Vagina (tissue), 2 donors: ENCODE results near the gene ADPRHL1. TPM values are rescaled to one million over a fixed set of nuclear protein-coding genes. Genes with fewer than 3 reads are reported as not detected.

Source experiments
- DNase-seq, 2 donors: peaks; one replicate each; pipeline ENCODE4 v3.0.0-alpha.2; 2017; ENCODE audit errors: extremely low spot score in 2 of 2
- H3K27ac ChIP-seq: fragments of 200-600 bp; sonication (generic); one replicate; pipeline ENCODE4 v1.5.1; 2019
- H3K27me3 ChIP-seq: fragments of 200-600 bp; sonication (generic); one replicate; pipeline ENCODE4 v1.5.1; 2019
- H3K36me3 ChIP-seq, 2 donors: fragments of 200-600 bp; sonication (generic); one replicate each; pipeline ENCODE4 v1.5.1; 2017 to 2019
- H3K4me1 ChIP-seq: fragments of 200-600 bp; sonication (generic); one replicate; pipeline ENCODE4 v1.5.1; 2019
- H3K4me3 ChIP-seq, 2 donors: fragments of 200-600 bp; sonication (generic); 1 replicate in 1 of 2; 2 replicates in 1 of 2; pipeline ENCODE4 v1.5.1; 2016 to 2019
- H3K9me3 ChIP-seq: fragments of 200-600 bp; sonication (generic); one replicate; pipeline ENCODE4 v1.5.1; 2019
- CTCF ChIP-seq, 3 experiments: fragments of 450-650 bp in 2 of 3; fragments of 200-600 bp in 1 of 3; sonication (generic) in 1 of 3; IDR thresholded peaks; one replicate each; pipeline ENCODE4 v1.5.1; 2017 to 2019; ENCODE audit warnings: antibody characterized with exemption in 3 of 3, mild to moderate bottlenecking in 2 of 3, moderate library complexity in 2 of 3
- POLR2A ChIP-seq, 2 donors: fragments of 450-650 bp; IDR thresholded peaks; one replicate each; pipeline ENCODE4 v1.6.1; 2017; ENCODE audit warnings: antibody characterized with exemption in 2 of 2, mild to moderate bottlenecking in 2 of 2, moderate library complexity in 2 of 2
- POLR2AphosphoS5 ChIP-seq, 2 donors: sonication (generic); formaldehyde crosslinking; IDR thresholded peaks; one replicate each; pipeline ENCODE4 v1.9.0; 2017; ENCODE audit warnings: antibody characterized with exemption in 2 of 2, mild to moderate bottlenecking in 2 of 2, low read depth in 1 of 2; ENCODE audit not compliant: insufficient read depth in 1 of 2
- intact Hi-C: fragments of 100-400 bp; cut with DNase I; formaldehyde crosslinking; loops from one replicate; pipeline ENCODE4 v1.15.1; 2023
- total RNA-seq: library from RNA; depleted of rRNA; stranded (reverse); fragments of >200 nt; gene quantifications from one replicate; pipeline ENCODE4 v1.2.3, GENCODE V29; 2016

The ADPRHL1 gene
- total RNA-seq, 1 donor from 2014 or later: 1.7 TPM

DNA sequence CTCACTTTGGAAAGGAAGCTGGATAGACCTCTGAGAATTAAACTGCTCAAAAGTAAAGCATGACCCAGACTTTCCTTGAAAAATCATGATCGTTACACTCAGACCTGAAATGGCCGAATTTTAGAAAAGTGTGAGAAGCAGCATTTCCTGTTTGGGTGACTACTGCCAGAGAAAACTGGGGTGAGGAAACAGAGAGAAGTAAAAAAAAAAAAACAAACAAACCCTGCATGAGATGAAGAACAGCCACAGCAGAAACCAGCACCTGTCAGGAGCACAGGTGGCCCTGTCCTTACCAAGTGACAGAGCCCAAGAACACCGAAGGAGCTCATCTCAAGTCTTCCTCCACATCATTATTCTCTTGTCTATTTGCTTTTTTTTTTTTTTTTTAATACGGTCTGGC is 12.0 kb upstream of the ADPRHL1 start:
- H3K36me3 ChIP-seq: peaks cover 0 to 13% of the 10 kb centered on the region in 2 donors

GRCh38 chr13:113464476-113464875 is 11.2 kb upstream of the ADPRHL1 start:
- H3K9me3 ChIP-seq: no peaks in the 10 kb centered on the region
- H3K36me3 ChIP-seq: peaks cover 0 to 21% of the 10 kb centered on the region in 2 donors
- TF ChIP-seq POLR2A (IDR thresholded peaks at IDR 0.05): no peak
- no peak for TF ChIP-seq CTCF (IDR thresholded peaks at IDR 0.05)
- TF ChIP-seq POLR2AphosphoS5 (IDR thresholded peaks at IDR 0.05; ENCODE audit: insufficient read depth in 1 of 2, low read depth in 1 of 2): no peak
- intact Hi-C loops: no loop called here
- no peak overlapping the region for H3K27ac ChIP-seq
- H3K27me3 ChIP-seq: no peaks in the 10 kb centered on the region
- no peak overlapping the region for H3K4me3 ChIP-seq
- DNase-seq: no peak
- H3K4me1 ChIP-seq: no peaks in the 10 kb centered on the region

More for the DNA sequence above, 12.0 kb upstream of the ADPRHL1 start:
- Histone ChIP-seq H3K27ac (no peak overlapping the region), H3K4me3 (no peak overlapping the region), H3K27me3 (no peaks in the 10 kb centered on the region), H3K9me3 (no peaks in the 10 kb centered on the region), H3K4me1 (no peaks in the 10 kb centered on the region)
- no peak for DNase-seq
- intact Hi-C loops: no loop called here
- no peak for TF ChIP-seq POLR2AphosphoS5 (IDR thresholded peaks at IDR 0.05; ENCODE audit: insufficient read depth in 1 of 2, low read depth in 1 of 2)
- no peak for TF ChIP-seq POLR2A (IDR thresholded peaks at IDR 0.05)
- TF ChIP-seq CTCF (IDR thresholded peaks at IDR 0.05): no peak

DNA sequence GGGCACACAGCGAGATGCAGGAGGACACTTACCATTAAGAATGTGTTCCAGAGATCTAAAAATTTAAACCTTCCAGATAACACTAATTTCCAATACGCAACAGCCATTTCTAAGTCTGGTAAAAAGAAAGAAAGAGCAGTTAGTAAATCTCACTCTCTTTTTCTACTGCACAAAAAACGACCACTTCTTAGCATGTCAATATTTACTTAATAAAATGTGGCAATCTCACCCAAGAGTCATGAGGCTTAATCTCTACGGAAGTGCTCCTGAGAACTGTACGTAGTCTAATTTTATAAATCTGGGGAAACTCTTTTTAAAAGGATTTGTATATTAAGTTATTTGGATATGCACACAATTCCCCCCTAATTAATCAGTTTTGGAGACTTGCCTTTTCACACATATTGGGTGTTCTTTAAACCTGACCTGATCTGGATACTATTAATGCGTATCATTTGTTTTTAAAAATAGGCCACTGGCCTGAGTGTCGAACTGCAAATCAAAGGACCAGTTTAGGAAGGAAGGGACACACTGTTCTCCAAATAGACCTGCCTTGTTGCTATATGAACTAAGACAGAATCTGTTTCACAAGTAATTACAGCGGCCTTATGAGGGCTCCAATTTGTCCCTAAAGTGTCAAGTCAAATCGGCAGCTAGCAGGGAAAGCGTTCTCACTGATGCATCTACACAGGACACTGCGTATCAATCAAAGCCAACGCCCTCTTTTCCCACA is 7.9 kb upstream of the ADPRHL1 start:
- peaks cover 0 to 43% of the 10 kb centered on the region in 2 donors for H3K36me3 ChIP-seq
- no peaks in the 10 kb centered on the region for H3K9me3 ChIP-seq
- intact Hi-C loops: no loop called here
- no peaks in the 10 kb centered on the region for H3K4me1 ChIP-seq
- H3K4me3 ChIP-seq: no peak overlapping the region
- H3K27me3 ChIP-seq: no peaks in the 10 kb centered on the region
- TF ChIP-seq POLR2AphosphoS5 (IDR thresholded peaks at IDR 0.05; ENCODE audit: insufficient read depth in 1 of 2, low read depth in 1 of 2): no peak
- no peak for TF ChIP-seq POLR2A (IDR thresholded peaks at IDR 0.05)
- no peak for TF ChIP-seq CTCF (IDR thresholded peaks at IDR 0.05)
- no peak for DNase-seq
- no peak overlapping the region for H3K27ac ChIP-seq

- no peaks in the 10 kb centered on the region for H3K9me3 ChIP-seq
- intact Hi-C loops: no loop called here
- no peaks in the 10 kb centered on the region for H3K27me3 ChIP-seq
- no peak overlapping the region for H3K27ac ChIP-seq
- DNase-seq: no peak
- H3K4me3 ChIP-seq: no peak overlapping the region
- H3K36me3 ChIP-seq: peaks cover 0 to 44% of the 10 kb centered on the region in 2 donors
- TF ChIP-seq CTCF (IDR thresholded peaks at IDR 0.05) (no peak), POLR2A (IDR thresholded peaks at IDR 0.05) (no peak), POLR2AphosphoS5 (IDR thresholded peaks at IDR 0.05; ENCODE audit: insufficient read depth in 1 of 2, low read depth in 1 of 2) (no peak)
- no peaks in the 10 kb centered on the region for H3K4me1 ChIP-seq
Observed at GRCh38 chr13:113460599-113460998, 7.3 kb upstream of the ADPRHL1 start.

GRCh38 chr13:113460064-113460555 is 6.8 kb upstream of the ADPRHL1 start:
- Histone ChIP-seq H3K4me1 (no peaks in the 10 kb centered on the region), H3K4me3 (no peak overlapping the region), H3K27ac (no peak overlapping the region), H3K36me3 (peaks cover 0 to 48% of the 10 kb centered on the region in 2 donors), H3K27me3 (no peaks in the 10 kb centered on the region), H3K9me3 (no peaks in the 10 kb centered on the region)
- intact Hi-C loops: no loop called here
- TF ChIP-seq POLR2AphosphoS5 (IDR thresholded peaks at IDR 0.05; ENCODE audit: insufficient read depth in 1 of 2, low read depth in 1 of 2) (no peak), CTCF (IDR thresholded peaks at IDR 0.05) (no peak)
- DNase-seq: no peak
